K562 (cell line): ENCODE data around the gene ACKR2. TPM values are rescaled to one million over a fixed set of nuclear protein-coding genes. Genes with fewer than 3 reads are reported as not detected.
A peak's percentile ranks its signal among the peaks of the same experiment; 100 is the strongest.

Experiments used
- BRD4 ChIP-seq: fragments of 200-600 bp; sonication (generic); IDR thresholded peaks from 2 replicates; pipeline ENCODE4 v1.6.1; 2017; ENCODE audit warnings: inconsistent platforms
- CBX5 ChIP-seq: IDR thresholded peaks from 2 replicates; pipeline ENCODE4 v1.6.1; 2014; ENCODE audit warnings: low read depth, borderline replicate concordance
- CC2D1A ChIP-seq: fragments of 450-650 bp; IDR thresholded peaks from 2 replicates; pipeline ENCODE4 v1.6.1; 2017; ENCODE audit warnings: mild to moderate bottlenecking
- E2F5 ChIP-seq: sonication (generic); formaldehyde crosslinking; IDR thresholded peaks from 2 replicates; pipeline ENCODE4 v1.8.0; 2022; ENCODE audit warnings: mild to moderate bottlenecking, missing genetic modification reagents
- MCM2 ChIP-seq: fragments of 450-650 bp; IDR thresholded peaks from 2 replicates; pipeline ENCODE4 v1.6.1; 2017; ENCODE audit warnings: low read depth, mild to moderate bottlenecking
- MCM3 ChIP-seq: fragments of 450-650 bp; IDR thresholded peaks from 2 replicates; pipeline ENCODE4 v1.6.1; 2016
- SIN3A ChIP-seq, 2 experiments: fragments of 150-350 bp in 1 of 2; IDR thresholded peaks; 2 replicates each; pipeline ENCODE4 v1.6.1; 2011 to 2016; ENCODE audit warnings: borderline replicate concordance in 2 of 2, low read depth in 2 of 2, low read length in 2 of 2, mild to moderate bottlenecking in 2 of 2, moderate library complexity in 2 of 2; ENCODE audit not compliant: control insufficient read depth in 1 of 2
- SMAD4 ChIP-seq: fragments of 250-450 bp; sonication (Bioruptor Pico); conservative IDR thresholded peaks from 2 replicates; pipeline ENCODE4 v1.8.0; 2021; ENCODE audit warnings: inconsistent platforms, mild to moderate bottlenecking, moderate library complexity
- SPI1 ChIP-seq: IDR thresholded peaks from 2 replicates; pipeline ENCODE4 v1.6.1; 2011; ENCODE audit warnings: low read depth, low read length, control low read depth, borderline replicate concordance
- TFAM ChIP-seq: fragments of 250-450 bp; sonication (Bioruptor Pico); conservative IDR thresholded peaks from 2 replicates; pipeline ENCODE4 v1.5.0; 2021; ENCODE audit warnings: mild to moderate bottlenecking, moderate library complexity
- ZBTB40 ChIP-seq, 2 experiments: fragments of 450-650 bp in 1 of 2; sonication (generic) in 1 of 2; formaldehyde crosslinking in 1 of 2; IDR thresholded peaks; 2 replicates each; pipeline versions ENCODE4 v1.7.1 to v1.9.0; 2016 to 2022; ENCODE audit warnings: inconsistent platforms in 1 of 2, mild to moderate bottlenecking in 1 of 2, missing genetic modification reagents in 1 of 2
- ZFP91 ChIP-seq: sonication (generic); formaldehyde crosslinking; IDR thresholded peaks from 2 replicates; pipeline ENCODE4 v1.8.0; 2022; ENCODE audit warnings: mild to moderate bottlenecking, missing genetic modification reagents
- ZNF263 ChIP-seq: sonication (generic); formaldehyde crosslinking; IDR thresholded peaks from 2 replicates; pipeline ENCODE4 v1.8.0; 2022; ENCODE audit warnings: mild to moderate bottlenecking, missing genetic modification reagents, borderline replicate concordance
- ZNF408 ChIP-seq: fragments of 250-450 bp; sonication (Bioruptor Pico); IDR thresholded peaks from 2 replicates; pipeline ENCODE4 v1.4.0; 2020; ENCODE audit warnings: low read depth, mild to moderate bottlenecking, moderate library complexity
- ZNF780A ChIP-seq: fragments of 250-450 bp; sonication (Bioruptor Pico); IDR thresholded peaks from 2 replicates; pipeline ENCODE4 v1.5.0; 2021; ENCODE audit warnings: mild to moderate bottlenecking
- polyA plus RNA-seq, 8 experiments: library from polyadenylated mRNA; depleted of rRNA in 4 of 8; stranded (reverse) in 5 of 8; unstranded in 3 of 8; fragments of >200 nt; fragmentation: Nextera tagmentation in 2 of 8; fragmentation: Illumina TruSeq in 1 of 8; extraction: Ambion mirVana in 2 of 8; extraction: Trizol in 1 of 8; gene quantifications; 2 replicates each; pipeline versions ENCODE4 v1.2.1 to v1.2.3, GENCODE V29; 2011 to 2014; ENCODE audit warnings: inconsistent platforms in 1 of 8, missing spikeins in 1 of 8
- total RNA-seq, 7 experiments: library from RNA; depleted of rRNA in 6 of 7; stranded (reverse); fragments of >200 nt in 6 of 7; fragmentation: Illumina TruSeq in 2 of 7; extraction: Trizol in 2 of 7; gene quantifications; 2 replicates each; pipeline versions ENCODE4 v1.2.1 to v1.2.3, GENCODE V29; 2011 to 2021; ENCODE audit warnings: low replicate concordance in 1 of 7
- TF ChIP-seq, protein P1 (sequence below): fragments of 450-650 bp; IDR thresholded peaks from 2 replicates; pipeline ENCODE4 v1.6.1; 2014; ENCODE audit warnings: low read depth, mild to moderate bottlenecking, moderate library complexity, borderline replicate concordance

The ACKR2 gene
- total and polyA plus RNA-seq, 9 of the 15 experiments (the other 6 are each of a cell fraction or from before 2014, with no cell fraction given) = 0.03 to 0.69 (median 0.25) TPM; not detected in 1

GRCh38 chr3:42902257-42902656 is 93.0 kb downstream of the ACKR2 start (continued):
- TF ChIP-seq CBX5 (no peak), MCM3 (no peak), ZNF408 (CRISPR knock-in tag) (no peak), ZFP91 (CRISPR knock-in tag) (no peak), E2F5 (no peak), SMAD4 (peak; percentile 39; the same call in 1 of the 2 replicates), ZNF780A (CRISPR knock-in tag) (no peak), ZNF263 (CRISPR knock-in tag) (peak; percentile 57; the same call in 1 of the 2 replicates), CC2D1A (no peak), BRD4 (no peak), SIN3A (IDR thresholded peaks at IDR 0.05; ENCODE audit: borderline replicate concordance in 2 of 2, control insufficient read depth in 1 of 2, low read depth in 2 of 2, low read length in 2 of 2) (no peak), SPI1 (no peak), TFAM (CRISPR knock-in tag) (no peak), ZBTB40 (IDR thresholded peaks at IDR 0.05) (no peak), ZBTB40 (CRISPR knock-in tag; IDR thresholded peaks at IDR 0.05) (no peak), MCM2 (no peak)
- TF ChIP-seq, protein P1, sequence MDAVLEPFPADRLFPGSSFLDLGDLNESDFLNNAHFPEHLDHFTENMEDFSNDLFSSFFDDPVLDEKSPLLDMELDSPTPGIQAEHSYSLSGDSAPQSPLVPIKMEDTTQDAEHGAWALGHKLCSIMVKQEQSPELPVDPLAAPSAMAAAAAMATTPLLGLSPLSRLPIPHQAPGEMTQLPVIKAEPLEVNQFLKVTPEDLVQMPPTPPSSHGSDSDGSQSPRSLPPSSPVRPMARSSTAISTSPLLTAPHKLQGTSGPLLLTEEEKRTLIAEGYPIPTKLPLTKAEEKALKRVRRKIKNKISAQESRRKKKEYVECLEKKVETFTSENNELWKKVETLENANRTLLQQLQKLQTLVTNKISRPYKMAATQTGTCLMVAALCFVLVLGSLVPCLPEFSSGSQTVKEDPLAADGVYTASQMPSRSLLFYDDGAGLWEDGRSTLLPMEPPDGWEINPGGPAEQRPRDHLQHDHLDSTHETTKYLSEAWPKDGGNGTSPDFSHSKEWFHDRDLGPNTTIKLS = no peak
